Calu3 (cell line): ENCODE data around the gene DDX56. TPM values are rescaled to one million over a fixed set of nuclear protein-coding genes. Genes with fewer than 3 reads are reported as not detected.

Source experiments
- BruUV-seq: library from RNA; stranded (reverse); fragments of 400-500 nt; replicated peaks from 2 replicates; lab custom pipeline; 2021; lab: Mats Ljungman, UMichigan
- CTCF ChIA-PET: fragments of 300-600 bp; sonication (Branson Sonifier 250); formaldehyde crosslinking; loops from one replicate; lab custom pipeline; 2022; ENCODE audit warnings: antibody characterized with exemption; lab: Charles Lee
- DNase-seq: peaks from one replicate; pipeline ENCODE4 v3.0.0; 2022
- H3K27ac Mint-ChIP-seq: one replicate; pipeline ENCODE4 v1.8.0; 2022; ENCODE audit warnings: mixed read lengths; ENCODE audit not compliant: unreplicated experiment
- H3K27me3 Mint-ChIP-seq: one replicate; pipeline ENCODE4 v1.8.0; 2022; ENCODE audit warnings: mixed read lengths; ENCODE audit not compliant: unreplicated experiment
- H3K36me3 Mint-ChIP-seq: one replicate; pipeline ENCODE4 v1.8.0; 2022; ENCODE audit warnings: mild to moderate bottlenecking, moderate library complexity, mixed read lengths; ENCODE audit not compliant: insufficient read depth, unreplicated experiment
- H3K4me1 Mint-ChIP-seq: one replicate; pipeline ENCODE4 v1.8.0; 2022; ENCODE audit warnings: mild to moderate bottlenecking, low read depth, mixed read lengths; ENCODE audit not compliant: unreplicated experiment
- H3K4me3 Mint-ChIP-seq: one replicate; pipeline ENCODE4 v1.8.0; 2022; ENCODE audit warnings: mild to moderate bottlenecking, low read depth, moderate library complexity, mixed read lengths; ENCODE audit not compliant: unreplicated experiment
- H3K9me3 Mint-ChIP-seq: one replicate; pipeline ENCODE4 v1.8.0; 2022; ENCODE audit warnings: low read depth, mixed read lengths; ENCODE audit not compliant: unreplicated experiment
- CTCF ChIP-seq: fragments of 200-600 bp; IDR thresholded peaks from one replicate; pipeline ENCODE4 v1.8.0; 2022; ENCODE audit warnings: antibody characterized with exemption; ENCODE audit not compliant: unreplicated experiment
- intact Hi-C: fragments of 100-400 bp; cut with micrococcal nuclease; formaldehyde crosslinking; loops from one replicate; pipeline ENCODE4 v1.10.0; 2022; ENCODE audit not compliant: unreplicated experiment
- total RNA-seq: library from RNA; stranded (reverse); gene quantifications from 2 replicates; pipeline ENCODE4 v1.2.3, GENCODE V29; 2022

DDX56 gene
- total RNA-seq, 1 experiment from 2014 or later, result 157 TPM

- Mint-ChIP-seq H3K27ac (peak within 1 kb of the TSS; percentile 81), H3K27me3 (no peaks in the 10 kb centered on the region), H3K4me1 (peaks cover 18% of the 10 kb centered on the region), H3K4me3 (peak within 1 kb of the TSS; percentile 93), H3K36me3 (peaks cover 59% of the 10 kb centered on the region), H3K9me3 (no peaks in the 10 kb centered on the region)
- peak; percentile 100 for DNase-seq
- no peak for TF ChIP-seq CTCF
- CTCF ChIA-PET, result interaction anchor here (0.6 to 2.4 kb wide), 7 partner anchors 9 to 77 kb away, joined by 3 to 10 read pairs (median 3); partner anchors contain the start of gene OGDH
- intact Hi-C loops, result no loop called here
- no TSS peak for BruUV-seq
Observed at GRCh38 chr7:44581879-44582603, 8.3 kb upstream of the DDX56 start, which contains the start of gene TMED4. TSS of gene TMED4 (minus strand) at chr7:44582231. CDS start at chr7:44582206, 25 bp downstream.

GRCh38 chr7:44580945-44581878 lies 7.5 kb upstream of the DDX56 start:
- CTCF ChIA-PET, result interaction anchor here (0.6 to 2.4 kb wide), 6 partner anchors 16 to 76 kb away, joined by 3 to 10 read pairs (median 3); partner anchors contain the start of gene OGDH
- DNase-seq, result no peak
- H3K9me3 Mint-ChIP-seq, result no peaks in the 10 kb centered on the region
- peaks cover 18% of the 10 kb centered on the region for H3K4me1 Mint-ChIP-seq
- TF ChIP-seq CTCF, result no peak
- BruUV-seq, result no TSS peak
- H3K27me3 Mint-ChIP-seq, result no peaks in the 10 kb centered on the region
- peak overlapping the region; percentile 81 for H3K27ac Mint-ChIP-seq
- peak overlapping the region; percentile 93 for H3K4me3 Mint-ChIP-seq
- intact Hi-C loops, result no loop called here
- H3K36me3 Mint-ChIP-seq, result peaks cover 68% of the 10 kb centered on the region

GRCh38 chr7:44576228-44576627 lies 2.5 kb upstream of the DDX56 start:
- Mint-ChIP-seq H3K4me1 (peaks cover 44% of the 10 kb centered on the region), H3K4me3 (no peak overlapping the region)
- TF ChIP-seq CTCF, result no peak

GRCh38 chr7:44575054-44575453 lies 1.3 kb upstream of the DDX56 start:
- Mint-ChIP-seq H3K36me3 (peaks cover 96% of the 10 kb centered on the region), H3K9me3 (no peaks in the 10 kb centered on the region), H3K4me1 (peaks cover 32% of the 10 kb centered on the region), H3K27me3 (no peaks in the 10 kb centered on the region), H3K27ac (peak overlapping the region; percentile 86), H3K4me3 (peak overlapping the region; percentile 93)
- no TSS peak for BruUV-seq
- no peak for DNase-seq
- CTCF ChIA-PET, result no interaction called here
- intact Hi-C loops, result no loop called here
- no peak for TF ChIP-seq CTCF

More at GRCh38 chr7:44576228-44576627, 2.5 kb upstream of the DDX56 start:
- H3K9me3 Mint-ChIP-seq, result no peaks in the 10 kb centered on the region
- CTCF ChIA-PET, result no interaction called here
- no peak for DNase-seq
- no peaks in the 10 kb centered on the region for H3K27me3 Mint-ChIP-seq
- no TSS peak for BruUV-seq
- H3K36me3 Mint-ChIP-seq, result peaks cover 96% of the 10 kb centered on the region
- intact Hi-C loops, result no loop called here
- H3K27ac Mint-ChIP-seq, result peak overlapping the region; percentile 50
